IPS DF 4.7 (cell line): ENCODE measurements around the gene RFWD3.
"Not testable (repeated sequence)": the region's sequence is repeated elsewhere in the genome, so short reads cannot be mapped to it uniquely, and the experiment has no call there.

Source experiments
- DNase-seq: peaks from one replicate; pipeline ENCODE4 v3.0.0-alpha.2; 2013; ENCODE audit warnings: low spot score; ENCODE audit errors: extremely low read depth

Gene RFWD3

GRCh38 chr16:74666010-74666421 is 661 bp downstream of the RFWD3 start:
- no peak for DNase-seq

GRCh38 chr16:74661064-74661463 is 5.6 kb downstream of the RFWD3 start:
- no peak for DNase-seq

GRCh38 chr16:74660383-74660782 is 6.3 kb downstream of the RFWD3 start:
- DNase-seq = no peak

GRCh38 chr16:74659041-74659440 is 7.6 kb downstream of the RFWD3 start:
- no peak for DNase-seq

GRCh38 chr16:74657870-74658642 is 8.6 kb downstream of the RFWD3 start:
- no peak for DNase-seq

GRCh38 chr16:74654536-74655050 is 12.1 kb downstream of the RFWD3 start:
- DNase-seq = no peak

GRCh38 chr16:74652883-74653282 is 13.8 kb downstream of the RFWD3 start:
- not testable (repeated sequence) for DNase-seq

GRCh38 chr16:74652249-74652648 is 14.4 kb downstream of the RFWD3 start:
- no peak for DNase-seq

GRCh38 chr16:74651841-74652240 is 14.8 kb downstream of the RFWD3 start:
- no peak for DNase-seq

GRCh38 chr16:74650966-74651567 is 15.6 kb downstream of the RFWD3 start:
- no peak for DNase-seq

- no peak for DNase-seq
Observed at GRCh38 chr16:74649839-74650504, 16.7 kb downstream of the RFWD3 start.

- no peak for DNase-seq
Observed at GRCh38 chr16:74641969-74642368, 24.7 kb downstream of the RFWD3 start.

- DNase-seq = no peak
Observed at GRCh38 chr16:74637742-74638453, 28.8 kb downstream of the RFWD3 start.

- no peak for DNase-seq
Observed at GRCh38 chr16:74635303-74635702, 31.4 kb downstream of the RFWD3 start.

GRCh38 chr16:74633686-74634085 is 33.0 kb downstream of the RFWD3 start:
- no peak for DNase-seq

- DNase-seq = no peak
Observed at GRCh38 chr16:74627506-74628220, 39.0 kb downstream of the RFWD3 start.

- no peak for DNase-seq
Observed at GRCh38 chr16:74626741-74627416, 39.8 kb downstream of the RFWD3 start.

GRCh38 chr16:74625500-74626350 is 41.0 kb downstream of the RFWD3 start:
- DNase-seq = no peak

- DNase-seq = no peak
Observed at GRCh38 chr16:74623839-74624235, 42.8 kb downstream of the RFWD3 start.
